Lower leg skin (tissue), 4 donors: ENCODE measurements around the gene ZIM2. TPM values are rescaled to one million over a fixed set of nuclear protein-coding genes. Genes with fewer than 3 reads are reported as not detected.

Experiments used
- DNase-seq, 2 donors: peaks; one replicate each; pipeline ENCODE4 v3.0.0-alpha.2; 2019; ENCODE audit warnings: low spot score in 2 of 2
- H3K4me3 ChIP-seq: fragments of 200-600 bp; sonication (generic); 2 replicates; pipeline ENCODE4 v1.5.1; 2017; ENCODE audit warnings: mild to moderate bottlenecking, low read depth; ENCODE audit not compliant: poor library complexity, severe bottlenecking
- CTCF ChIP-seq, 3 donors: fragments of 450-650 bp; IDR thresholded peaks; one replicate each; pipeline ENCODE4 v1.5.1; 2016; ENCODE audit warnings: antibody characterized with exemption in 3 of 3, mild to moderate bottlenecking in 3 of 3, moderate library complexity in 2 of 3
- POLR2A ChIP-seq, 2 donors: fragments of 450-650 bp; IDR thresholded peaks; one replicate each; pipeline ENCODE4 v1.6.1; 2016 to 2017; ENCODE audit warnings: antibody characterized with exemption in 2 of 2, mild to moderate bottlenecking in 1 of 2, moderate library complexity in 1 of 2
- WGBS, 2 donors: methylation state at CpG; one replicate each; pipeline ENCODE4 v1.1.5; 2018; 5-methylcytosine and 5-hydroxymethylcytosine counted together
- intact Hi-C: fragments of 100-400 bp; cut with DNase I; formaldehyde crosslinking; loops from one replicate; pipeline ENCODE4 v1.15.0; 2023; ENCODE audit warnings: low total_unique reads
- total RNA-seq, 4 donors: library from RNA; depleted of rRNA; stranded (reverse); fragments of >200 nt; gene quantifications; one replicate each; pipeline ENCODE4 v1.1.0, GENCODE V29; 2016

The ZIM2 gene
- under 1 TPM in 1 of 4 donors, not detected in 3; 0.45 TPM for total RNA-seq

GRCh38 chr19:56840451-56841192 is at the start of gene ZIM2, which contains the start of gene PEG3:
ZIM2 (minus strand) TSS chr19:56840726; CDS start chr19:56824277, 16,449 bp downstream.
PEG3 (minus strand) TSS chr19:56840726; CDS start chr19:56824655, 16,071 bp downstream.
- peak within 1 kb of the TSS; percentile 18 for H3K4me3 ChIP-seq
- 56% methylated on average over 47 of the region's 49 CpGs for WGBS, 2 donors
- intact Hi-C loops: no loop called here
- TF ChIP-seq POLR2A (IDR thresholded peaks at IDR 0.05): no peak
- TF ChIP-seq CTCF (IDR thresholded peaks at IDR 0.05): no peak
- peak in 1 of 2 donors; percentile 90 for DNase-seq

GRCh38 chr19:56885173-56885985 is 44.9 kb upstream of the ZIM2 start:
- WGBS, 2 donors: 21 to 29% methylated on average over 14 of the region's 14 CpGs
- no peak for TF ChIP-seq CTCF (IDR thresholded peaks at IDR 0.05)
- no peak for TF ChIP-seq POLR2A (IDR thresholded peaks at IDR 0.05)
- intact Hi-C loops: no loop called here
- H3K4me3 ChIP-seq: no peak overlapping the region
- no peak for DNase-seq

GRCh38 chr19:56884441-56884840 is 43.9 kb upstream of the ZIM2 start:
- intact Hi-C loops: no loop called here
- DNase-seq: no peak
- TF ChIP-seq POLR2A (IDR thresholded peaks at IDR 0.05): no peak
- 41 to 42% methylated on average over 5 of the region's 5 CpGs for WGBS, 2 donors
- no peak overlapping the region for H3K4me3 ChIP-seq

GRCh38 chr19:56880592-56881190 is 40.2 kb upstream of the ZIM2 start:
- no peak for TF ChIP-seq POLR2A (IDR thresholded peaks at IDR 0.05)
- no peak for TF ChIP-seq CTCF (IDR thresholded peaks at IDR 0.05)
- H3K4me3 ChIP-seq: no peak overlapping the region
- DNase-seq: no peak
- intact Hi-C loops: no loop called here
- WGBS, 2 donors: 86 to 91% methylated on average over 5 of the region's 5 CpGs

- 52 to 61% methylated on average over 19 of the region's 19 CpGs for WGBS, 2 donors
- intact Hi-C loops: no loop called here
These were observed 36.7 kb upstream of the ZIM2 start for GRCh38 chr19:56877069-56877715.

More at GRCh38 chr19:56877069-56877715, 36.7 kb upstream of the ZIM2 start:
- TF ChIP-seq POLR2A (IDR thresholded peaks at IDR 0.05): no peak
- TF ChIP-seq CTCF (IDR thresholded peaks at IDR 0.05): no peak
- H3K4me3 ChIP-seq: no peak overlapping the region
- no peak for DNase-seq
